Mucosa of descending colon (tissue), 3 donors: Measurements from ENCODE around the gene FBXL17. TPM values are rescaled to one million over a fixed set of nuclear protein-coding genes. Genes with fewer than 3 reads are reported as not detected.

Experiments
- ATAC-seq: fragments of 200-7000 bp; cut with Tn5 transposase; one replicate; pipeline ENCODE4 v1.9.1; 2020; ENCODE audit warnings: mild to moderate bottlenecking, moderate library complexity
- DNase-seq, 3 donors: peaks; one replicate each; pipeline ENCODE4 v3.0.0-alpha.2; 2020
- H3K36me3 ChIP-seq: fragments of 200-600 bp; one replicate; pipeline ENCODE4 v1.8.0; 2021; ENCODE audit warnings: low read depth, mild to moderate bottlenecking
- H3K4me1 ChIP-seq: fragments of 200-600 bp; one replicate; pipeline ENCODE4 v1.8.0; 2021; ENCODE audit warnings: low read depth, mild to moderate bottlenecking
- H3K4me3 ChIP-seq: fragments of 200-600 bp; one replicate; pipeline ENCODE4 v1.8.0; 2021; ENCODE audit warnings: mild to moderate bottlenecking
- H3K9me3 ChIP-seq: fragments of 200-600 bp; one replicate; pipeline ENCODE4 v1.8.0; 2021; ENCODE audit warnings: mild to moderate bottlenecking
- CTCF ChIP-seq: fragments of 200-600 bp; IDR thresholded peaks from one replicate; pipeline ENCODE4 v1.8.0; 2022; ENCODE audit warnings: antibody characterized with exemption, mild to moderate bottlenecking
- intact Hi-C, 2 donors: fragments of 100-400 bp; cut with DNase I in 1 of 2; cut with micrococcal nuclease in 1 of 2; formaldehyde crosslinking; loops; one replicate each; pipeline versions ENCODE4 v1.11.0 to v1.11.1; 2022; cut with DNase I, micrococcal nuclease
- total RNA-seq, 3 donors: library from RNA; stranded (reverse); fragmentation: NEBNext Ultra II Directional in 2 of 3; extraction: Animal tissue kit (Norgen Biotek cat#: 25700) in 2 of 3; gene quantifications; one replicate each; pipeline versions ENCODE4 v1.2.1 to v1.2.4, GENCODE V29; 2021 to 2023
- donor health status: DM: no; HTN: no; CAD: no; lungs with moderate emphysema.
- donor health status: DM: no; HTN: no; CAD: no.
- donor health status: DM: no; HTN: yes; CAD: no.

Gene FBXL17
- total RNA-seq, 3 donors from 2014 or later = 22.8 to 25.6 (median 23.8) TPM

- Histone ChIP-seq H3K36me3 (no peaks in the 10 kb centered on the region), H3K9me3 (no peaks in the 10 kb centered on the region), H3K4me1 (no peaks in the 10 kb centered on the region), H3K4me3 (no peak overlapping the region)
- DNase-seq = no peak
- TF ChIP-seq CTCF = no peak
- intact Hi-C loops = no loop called here
- no peak for ATAC-seq
These were observed 564.5 kb downstream of the FBXL17 start for GRCh38 chr5:107817436-107817835.

- DNase-seq (no peak), ATAC-seq (no peak)
These were observed 566.8 kb downstream of the FBXL17 start for GRCh38 chr5:107815109-107815508.

GRCh38 chr5:107814183-107814827 lies 567.6 kb downstream of the FBXL17 start:
- no peaks in the 10 kb centered on the region for H3K36me3 ChIP-seq
- no peaks in the 10 kb centered on the region for H3K4me1 ChIP-seq
- DNase-seq (no peak), ATAC-seq (no peak)
- intact Hi-C loops = no loop called here
- H3K4me3 ChIP-seq = no peak overlapping the region
- no peaks in the 10 kb centered on the region for H3K9me3 ChIP-seq
- TF ChIP-seq CTCF = no peak

More at GRCh38 chr5:107815109-107815508, 566.8 kb downstream of the FBXL17 start:
- Histone ChIP-seq H3K4me1 (no peaks in the 10 kb centered on the region), H3K4me3 (no peak overlapping the region), H3K36me3 (no peaks in the 10 kb centered on the region), H3K9me3 (no peaks in the 10 kb centered on the region)
- no peak for TF ChIP-seq CTCF
- intact Hi-C loops = no loop called here

- H3K4me3 ChIP-seq = no peak overlapping the region
- no peak for TF ChIP-seq CTCF
- intact Hi-C loops = no loop called here
- ATAC-seq (no peak), DNase-seq (no peak)
- H3K36me3 ChIP-seq = no peaks in the 10 kb centered on the region
- no peaks in the 10 kb centered on the region for H3K9me3 ChIP-seq
- H3K4me1 ChIP-seq = no peaks in the 10 kb centered on the region
These were observed 568.3 kb downstream of the FBXL17 start for GRCh38 chr5:107813559-107813958.

- H3K9me3 ChIP-seq = no peaks in the 10 kb centered on the region
- intact Hi-C loops = no loop called here
- H3K4me3 ChIP-seq = no peak overlapping the region
- DNase-seq (no peak), ATAC-seq (no peak)
- no peaks in the 10 kb centered on the region for H3K4me1 ChIP-seq
- TF ChIP-seq CTCF = no peak
- no peaks in the 10 kb centered on the region for H3K36me3 ChIP-seq
These were observed 569.2 kb downstream of the FBXL17 start for GRCh38 chr5:107812570-107813141.
